Suprapubic skin (tissue), 4 donors: ENCODE results near the gene B9D1. TPM values are rescaled to one million over a fixed set of nuclear protein-coding genes. Genes with fewer than 3 reads are reported as not detected.

Experiments
- DNase-seq, 2 donors: peaks; one replicate each; pipeline ENCODE4 v3.0.0-alpha.2; 2019; ENCODE audit warnings: low spot score in 2 of 2
- H3K27ac ChIP-seq: fragments of 200-600 bp; sonication (generic); one replicate; pipeline ENCODE4 v1.5.1; 2019
- H3K27me3 ChIP-seq: fragments of 200-600 bp; sonication (generic); one replicate; pipeline ENCODE4 v1.5.1; 2019
- H3K36me3 ChIP-seq: fragments of 200-600 bp; sonication (generic); one replicate; pipeline ENCODE4 v1.5.1; 2019
- H3K4me1 ChIP-seq: fragments of 200-600 bp; sonication (generic); one replicate; pipeline ENCODE4 v1.5.1; 2019
- H3K4me3 ChIP-seq: fragments of 200-600 bp; sonication (generic); one replicate; pipeline ENCODE4 v1.5.1; 2019; ENCODE audit warnings: mild to moderate bottlenecking
- H3K9me3 ChIP-seq: fragments of 200-600 bp; sonication (generic); one replicate; pipeline ENCODE4 v1.5.1; 2019
- EP300 ChIP-seq: sonication (generic); formaldehyde crosslinking; IDR thresholded peaks from one replicate; pipeline ENCODE4 v1.6.1; 2017; ENCODE audit warnings: antibody characterized with exemption
- POLR2A ChIP-seq, 2 donors: fragments of 450-650 bp; IDR thresholded peaks; one replicate each; pipeline ENCODE4 v1.6.1; 2017; ENCODE audit warnings: antibody characterized with exemption in 2 of 2, mild to moderate bottlenecking in 2 of 2, moderate library complexity in 2 of 2
- POLR2AphosphoS5 ChIP-seq, 3 donors: sonication (generic); formaldehyde crosslinking; IDR thresholded peaks; one replicate each; pipeline ENCODE4 v1.6.1; 2017; ENCODE audit warnings: antibody characterized with exemption in 3 of 3
- WGBS: methylation state at CpG from one replicate; pipeline ENCODE4 v1.1.5; 2018; 5-methylcytosine and 5-hydroxymethylcytosine counted together
- total RNA-seq, 4 donors: library from RNA; depleted of rRNA; stranded (reverse); fragments of >200 nt; gene quantifications; one replicate each; pipeline ENCODE4 v1.1.0, GENCODE V29; 2016
- TF ChIP-seq, protein P1 (sequence below), 2 donors: fragments of 200-600 bp in 1 of 2; fragments of 450-650 bp in 1 of 2; sonication (generic) in 1 of 2; IDR thresholded peaks; one replicate each; pipeline ENCODE4 v1.5.1; 2016 to 2019; ENCODE audit warnings: antibody characterized with exemption in 2 of 2, mild to moderate bottlenecking in 1 of 2, moderate library complexity in 1 of 2

Gene B9D1
- total RNA-seq, 4 donors from 2014 or later = 10.7 to 21.7 (median 17.3) TPM

DNA sequence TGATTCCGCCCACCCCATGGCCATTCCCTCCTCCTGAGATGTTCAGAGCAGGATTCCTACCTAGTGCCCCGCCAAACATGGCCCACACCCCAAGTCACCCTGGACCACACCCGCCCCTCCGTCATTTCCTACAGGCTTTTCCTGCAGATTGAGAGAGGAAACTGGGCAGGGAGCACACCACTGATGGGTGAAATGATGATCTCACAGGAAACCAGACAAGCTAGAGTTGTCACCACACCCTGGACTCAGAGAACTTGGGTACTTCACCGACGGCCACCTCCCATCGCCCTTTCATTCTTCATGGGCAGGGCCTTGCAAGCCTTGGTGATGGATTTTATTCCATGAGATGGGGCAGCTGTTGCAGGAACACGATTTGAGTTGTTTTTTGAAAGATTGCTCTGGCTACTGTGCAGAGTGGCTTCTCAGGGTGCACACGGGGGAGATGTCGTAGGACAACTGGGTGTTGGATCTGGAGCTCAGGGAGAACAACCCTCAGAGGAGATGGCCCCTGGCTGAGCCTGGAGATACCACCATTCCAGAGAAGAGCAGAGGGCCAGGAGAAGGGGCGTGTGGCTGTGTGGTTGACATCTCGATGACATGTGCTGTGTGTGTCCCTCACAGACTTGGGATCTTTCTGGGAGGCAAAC is 7.4 kb upstream of the B9D1 start:
- peak overlapping the region; percentile 59 for H3K27ac ChIP-seq
- TF ChIP-seq POLR2A (IDR thresholded peaks at IDR 0.05) (no peak), POLR2AphosphoS5 (IDR thresholded peaks at IDR 0.05) (no peak), EP300 (no peak)
- TF ChIP-seq, protein P1, sequence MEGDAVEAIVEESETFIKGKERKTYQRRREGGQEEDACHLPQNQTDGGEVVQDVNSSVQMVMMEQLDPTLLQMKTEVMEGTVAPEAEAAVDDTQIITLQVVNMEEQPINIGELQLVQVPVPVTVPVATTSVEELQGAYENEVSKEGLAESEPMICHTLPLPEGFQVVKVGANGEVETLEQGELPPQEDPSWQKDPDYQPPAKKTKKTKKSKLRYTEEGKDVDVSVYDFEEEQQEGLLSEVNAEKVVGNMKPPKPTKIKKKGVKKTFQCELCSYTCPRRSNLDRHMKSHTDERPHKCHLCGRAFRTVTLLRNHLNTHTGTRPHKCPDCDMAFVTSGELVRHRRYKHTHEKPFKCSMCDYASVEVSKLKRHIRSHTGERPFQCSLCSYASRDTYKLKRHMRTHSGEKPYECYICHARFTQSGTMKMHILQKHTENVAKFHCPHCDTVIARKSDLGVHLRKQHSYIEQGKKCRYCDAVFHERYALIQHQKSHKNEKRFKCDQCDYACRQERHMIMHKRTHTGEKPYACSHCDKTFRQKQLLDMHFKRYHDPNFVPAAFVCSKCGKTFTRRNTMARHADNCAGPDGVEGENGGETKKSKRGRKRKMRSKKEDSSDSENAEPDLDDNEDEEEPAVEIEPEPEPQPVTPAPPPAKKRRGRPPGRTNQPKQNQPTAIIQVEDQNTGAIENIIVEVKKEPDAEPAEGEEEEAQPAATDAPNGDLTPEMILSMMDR (IDR thresholded peaks at IDR 0.05) = no peak
- peak; percentile 75 to 82 for DNase-seq
- H3K4me1 ChIP-seq = peaks cover 14% of the 10 kb centered on the region
- H3K9me3 ChIP-seq = no peaks in the 10 kb centered on the region
- H3K27me3 ChIP-seq = no peaks in the 10 kb centered on the region
- H3K4me3 ChIP-seq = no peak overlapping the region
- H3K36me3 ChIP-seq = no peaks in the 10 kb centered on the region
- 83% methylated on average over 11 of the region's 12 CpGs for WGBS

DNA sequence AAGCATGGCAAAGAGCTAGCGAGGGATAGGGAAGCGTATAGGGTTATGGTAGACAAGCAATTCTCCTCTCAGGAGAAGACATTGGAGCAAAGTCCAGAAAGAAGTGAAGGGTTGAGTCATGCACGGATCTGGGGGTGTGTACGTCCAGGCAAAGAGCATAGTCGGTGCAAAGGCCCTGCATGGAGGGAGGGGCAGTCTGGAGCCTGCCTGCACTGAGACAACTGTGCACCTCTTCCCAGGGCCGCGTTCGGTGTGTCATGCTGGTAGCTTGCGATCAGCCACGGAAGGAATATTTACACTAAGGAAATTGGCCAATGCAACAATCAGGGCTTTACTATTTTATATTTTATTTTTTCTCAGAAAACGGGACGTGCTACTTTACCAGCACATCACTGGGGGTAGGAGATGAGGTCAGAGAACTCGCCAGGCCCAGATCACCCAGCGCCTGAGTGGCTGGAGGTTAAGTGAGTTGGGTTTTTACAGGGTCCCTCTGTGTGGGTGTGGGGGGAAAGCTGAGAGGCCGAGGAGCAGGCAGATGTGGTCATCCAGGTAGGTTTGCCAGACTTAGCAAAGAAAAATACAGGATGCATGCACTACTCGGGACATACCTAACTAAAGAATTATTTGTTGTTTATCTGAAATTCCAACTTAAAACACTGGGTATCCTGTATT is 6.7 kb upstream of the B9D1 start:
- H3K27ac ChIP-seq = no peak overlapping the region
- TF ChIP-seq POLR2A (IDR thresholded peaks at IDR 0.05) (no peak), EP300 (no peak), POLR2AphosphoS5 (IDR thresholded peaks at IDR 0.05) (no peak)
- TF ChIP-seq, protein P1 (IDR thresholded peaks at IDR 0.05) = no peak
- peaks cover 14% of the 10 kb centered on the region for H3K4me1 ChIP-seq
- no peaks in the 10 kb centered on the region for H3K9me3 ChIP-seq
- no peaks in the 10 kb centered on the region for H3K36me3 ChIP-seq
- 89% methylated on average over 16 of the region's 16 CpGs for WGBS
- H3K27me3 ChIP-seq = no peaks in the 10 kb centered on the region
- DNase-seq = peak in 1 of 2 donors; percentile 58
- H3K4me3 ChIP-seq = no peak overlapping the region

DNA sequence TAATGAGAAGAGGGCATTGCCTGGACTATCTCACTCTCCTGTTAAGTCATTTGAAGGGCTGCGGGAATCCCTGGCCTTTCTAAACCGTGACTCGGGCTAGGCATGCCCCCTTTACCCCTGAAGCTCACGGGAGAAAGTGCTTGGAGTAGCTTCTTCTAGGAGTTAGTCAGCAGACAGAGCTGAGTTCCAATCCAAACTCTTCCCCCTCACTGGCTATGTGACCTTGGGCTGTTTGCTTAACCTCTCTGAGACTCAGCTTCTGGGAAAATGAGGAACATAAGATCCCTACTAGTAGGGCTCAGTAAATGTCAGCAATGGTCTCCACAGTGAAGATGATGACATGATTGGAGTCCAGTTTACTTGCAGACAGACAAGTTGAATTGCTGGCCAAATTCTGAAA is 5.7 kb upstream of the B9D1 start:
- H3K36me3 ChIP-seq = no peaks in the 10 kb centered on the region
- no peak overlapping the region for H3K27ac ChIP-seq
- WGBS = 93% methylated on average over 4 of the region's 4 CpGs
- no peaks in the 10 kb centered on the region for H3K27me3 ChIP-seq
- H3K4me1 ChIP-seq = peaks cover 20% of the 10 kb centered on the region
- no peak overlapping the region for H3K4me3 ChIP-seq
- peak in 1 of 2 donors; percentile 27 for DNase-seq
- no peaks in the 10 kb centered on the region for H3K9me3 ChIP-seq
- TF ChIP-seq, protein P1 (IDR thresholded peaks at IDR 0.05) = no peak
- TF ChIP-seq POLR2AphosphoS5 (IDR thresholded peaks at IDR 0.05) (no peak), POLR2A (IDR thresholded peaks at IDR 0.05) (no peak), EP300 (no peak)

DNA sequence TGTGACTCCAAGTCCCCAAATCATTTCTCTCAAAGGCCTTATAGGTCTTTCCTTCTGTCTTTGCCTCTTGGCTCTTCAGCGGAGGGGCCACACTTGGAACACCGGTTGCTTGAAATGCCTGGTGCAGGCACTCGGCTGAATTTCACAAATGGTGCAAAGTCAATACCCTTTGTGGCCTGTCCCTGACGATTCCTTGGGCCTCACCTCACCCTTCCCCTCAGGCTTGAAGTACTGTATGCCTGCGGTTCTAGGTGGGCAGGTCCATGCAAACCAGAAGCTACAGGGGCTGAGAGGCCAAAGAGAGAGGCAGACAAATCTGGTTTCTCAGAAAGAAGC is 4.1 kb upstream of the B9D1 start:
- Histone ChIP-seq H3K4me1 (peaks cover 31% of the 10 kb centered on the region), H3K9me3 (no peaks in the 10 kb centered on the region), H3K4me3 (no peak overlapping the region), H3K36me3 (no peaks in the 10 kb centered on the region), H3K27ac (no peak overlapping the region), H3K27me3 (no peaks in the 10 kb centered on the region)
- no peak for DNase-seq
- WGBS = 87% methylated on average over 5 of the region's 5 CpGs
- TF ChIP-seq EP300 = no peak
- no peak for TF ChIP-seq POLR2A (IDR thresholded peaks at IDR 0.05)
- no peak for TF ChIP-seq POLR2AphosphoS5 (IDR thresholded peaks at IDR 0.05)

DNA sequence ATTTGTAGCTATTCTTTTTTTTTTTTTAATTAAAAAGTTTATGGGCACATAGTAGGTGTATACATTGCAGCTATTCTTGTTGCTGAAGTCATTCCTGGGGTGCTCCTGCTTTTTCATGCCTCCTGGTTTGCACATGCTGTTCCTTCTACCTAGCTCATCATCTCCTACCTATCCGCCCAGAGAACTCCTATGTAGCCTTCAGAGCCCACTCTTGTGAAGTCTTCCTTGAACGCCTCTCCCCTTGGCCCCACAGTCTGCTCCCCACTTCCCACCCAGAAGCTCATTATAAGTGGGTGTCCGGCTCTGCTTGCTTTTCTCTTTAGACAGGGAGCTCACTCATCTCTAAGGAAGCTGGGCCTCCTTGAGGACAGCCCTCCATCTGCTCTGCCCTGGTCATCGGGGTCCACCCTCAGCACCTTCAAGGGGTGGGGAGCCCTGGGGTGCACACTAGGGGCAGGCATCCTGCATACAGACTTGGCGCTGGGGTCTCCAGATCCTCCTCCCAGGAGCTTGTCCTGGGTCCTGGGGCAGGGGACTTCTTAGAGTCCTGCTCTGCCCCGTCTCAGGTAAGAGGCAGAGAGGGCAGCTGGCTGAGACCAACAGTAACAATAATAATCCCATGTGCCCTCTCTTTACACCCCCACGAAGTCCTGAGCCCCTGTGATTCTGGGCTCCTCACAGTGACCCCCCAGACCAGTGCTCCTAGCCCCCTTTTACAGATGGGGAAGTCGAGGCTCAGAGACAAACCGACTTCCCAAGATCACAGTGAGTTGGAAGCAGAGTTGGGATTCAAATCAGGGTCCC is 3.5 kb upstream of the B9D1 start:
- no peaks in the 10 kb centered on the region for H3K36me3 ChIP-seq
- H3K27me3 ChIP-seq = no peaks in the 10 kb centered on the region
- TF ChIP-seq EP300 (no peak), POLR2A (IDR thresholded peaks at IDR 0.05) (no peak), POLR2AphosphoS5 (IDR thresholded peaks at IDR 0.05) (no peak)
- TF ChIP-seq, protein P1 (IDR thresholded peaks at IDR 0.05) = no peak
- WGBS = 96% methylated on average over 8 of the region's 9 CpGs
- H3K9me3 ChIP-seq = no peaks in the 10 kb centered on the region
- H3K4me3 ChIP-seq = no peak overlapping the region
- no peak for DNase-seq
- H3K27ac ChIP-seq = no peak overlapping the region
- H3K4me1 ChIP-seq = peaks cover 31% of the 10 kb centered on the region
